SH-SY5Y (cell line): Measurements from ENCODE around the gene TMC2.

Experiments used
- GATA2 ChIP-seq: IDR thresholded peaks from 2 replicates; pipeline ENCODE4 v1.6.1; 2011; ENCODE audit warnings: mild to moderate bottlenecking, low read depth, low read length
- GATA3 ChIP-seq: IDR thresholded peaks from 2 replicates; pipeline ENCODE4 v1.6.1; 2011; ENCODE audit warnings: low read depth, mild to moderate bottlenecking, low read length, moderate library complexity

- no peak for TF ChIP-seq GATA2
- no peak for TF ChIP-seq GATA3
Observed at GRCh38 chr20:2657674-2658073, 121.3 kb downstream of the TMC2 start.
